ENCODE results near the gene EPN3. TPM values are rescaled to one million over a fixed set of nuclear protein-coding genes. Genes with fewer than 3 reads are reported as not detected.
A peak's percentile ranks its signal among the peaks of the same experiment; 100 is the strongest.

EPN3 gene
- total RNA-seq, 1 donor from 2014 or later, result 0.24 TPM

DNA sequence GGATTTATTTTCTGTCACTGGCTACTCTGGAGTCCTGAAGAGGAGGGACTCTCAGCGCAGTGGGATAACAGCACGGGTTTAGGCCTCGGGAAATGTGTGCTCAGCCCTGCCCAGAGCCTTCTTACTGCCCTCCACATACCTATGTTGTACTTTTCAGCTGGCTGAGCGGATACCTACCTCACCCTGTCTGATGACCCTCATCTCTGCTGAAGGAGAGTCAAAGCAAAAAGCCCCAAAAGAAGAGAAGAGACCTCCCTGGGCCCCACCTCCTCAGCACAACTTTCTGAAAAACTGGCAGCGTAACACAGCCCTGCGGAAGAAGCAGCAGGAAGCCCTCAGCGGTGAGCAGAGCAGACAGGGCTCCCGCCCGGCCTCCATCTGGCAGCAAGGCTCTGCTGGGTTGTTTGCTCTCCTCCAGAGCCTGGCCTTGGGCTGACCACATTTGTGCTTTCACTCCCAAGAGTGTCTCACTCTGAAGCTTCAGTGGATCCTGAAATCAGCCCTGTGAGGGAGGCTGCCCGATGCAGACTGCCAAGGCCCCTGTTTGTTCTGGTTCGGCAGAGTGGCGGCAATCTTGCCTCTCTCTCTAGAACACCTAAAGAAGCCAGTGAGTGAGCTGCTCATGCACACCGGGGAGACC is 14.0 kb upstream of the EPN3 start:
- DNase-seq (ENCODE audit: low spot score), result no peak
- H3K9me3 ChIP-seq (ENCODE audit: low read depth), result no peaks in the 10 kb centered on the region
- no peak for TF ChIP-seq CTCF (IDR thresholded peaks at IDR 0.05)
- no peak for TF ChIP-seq EZH2 (IDR thresholded peaks at IDR 0.05)
- TF ChIP-seq EZH2phosphoT487 (IDR thresholded peaks at IDR 0.05), result no peak
- no peak overlapping the region for H3K9ac ChIP-seq
- no peaks in the 10 kb centered on the region for H3K36me3 Mint-ChIP-seq
- H3K27ac Mint-ChIP-seq, result no peak overlapping the region
- peaks cover 36% of the 10 kb centered on the region for H3K4me1 Mint-ChIP-seq
- H4K20me1 ChIP-seq (ENCODE audit: low read depth), result no peaks in the 10 kb centered on the region
- peaks cover 11% of the 10 kb centered on the region for H3K4me1 ChIP-seq
- no peaks in the 10 kb centered on the region for H3K79me2 ChIP-seq (ENCODE audit: low read depth)
- H3K9me3 Mint-ChIP-seq, result no peaks in the 10 kb centered on the region
- H3K27me3 ChIP-seq, result no peaks in the 10 kb centered on the region
- peak overlapping the region; percentile 4 for H3K4me3 Mint-ChIP-seq
- H3F3A ChIP-seq (ENCODE audit: low read depth), result no peaks in the 10 kb centered on the region
- peaks cover 10% of the 10 kb centered on the region for H3K27me3 Mint-ChIP-seq (ENCODE audit: insufficient read depth, low read depth)
- no peak overlapping the region for H3K4me3 ChIP-seq
- H2AFZ ChIP-seq (replicated peaks), result no peak overlapping the region
- H3K36me3 ChIP-seq, result no peaks in the 10 kb centered on the region
- H3K27ac ChIP-seq, result no peak overlapping the region
- no peak overlapping the region for H3K4me2 ChIP-seq

GRCh38 chr17:50519141-50519834 is 13.2 kb upstream of the EPN3 start:
- no peak overlapping the region for H3K27ac ChIP-seq
- Mint-ChIP-seq H3K27me3 (ENCODE audit: insufficient read depth, low read depth) (peaks cover 12% of the 10 kb centered on the region), H3K9me3 (no peaks in the 10 kb centered on the region), H3K4me1 (peaks cover 33% of the 10 kb centered on the region), H3K4me3 (no peak overlapping the region), H3K27ac (no peak overlapping the region), H3K36me3 (no peaks in the 10 kb centered on the region)
- TF ChIP-seq CTCF (IDR thresholded peaks at IDR 0.05) (no peak), EZH2 (IDR thresholded peaks at IDR 0.05) (no peak), EZH2phosphoT487 (IDR thresholded peaks at IDR 0.05) (no peak)
- H3K36me3 ChIP-seq, result no peaks in the 10 kb centered on the region
- peaks cover 11% of the 10 kb centered on the region for H3K4me1 ChIP-seq
- no peak for DNase-seq (ENCODE audit: low spot score)
- no peak overlapping the region for H3K9ac ChIP-seq
- H3K4me3 ChIP-seq, result no peak overlapping the region
- H3K9me3 ChIP-seq (ENCODE audit: low read depth), result no peaks in the 10 kb centered on the region
- no peaks in the 10 kb centered on the region for H4K20me1 ChIP-seq (ENCODE audit: low read depth)
- no peak overlapping the region for H3K4me2 ChIP-seq
- no peaks in the 10 kb centered on the region for H3F3A ChIP-seq (ENCODE audit: low read depth)
- no peaks in the 10 kb centered on the region for H3K27me3 ChIP-seq
- H2AFZ ChIP-seq (replicated peaks), result no peak overlapping the region
- no peaks in the 10 kb centered on the region for H3K79me2 ChIP-seq (ENCODE audit: low read depth)

GRCh38 chr17:50520483-50520882 is 12.1 kb upstream of the EPN3 start:
- no peaks in the 10 kb centered on the region for H4K20me1 ChIP-seq (ENCODE audit: low read depth)

More at GRCh38 chr17:50520483-50520882, 12.1 kb upstream of the EPN3 start:
- Histone ChIP-seq H3K4me2 (no peak overlapping the region), H3K9ac (no peak overlapping the region), H3K27me3 (no peaks in the 10 kb centered on the region), H3K9me3 (ENCODE audit: low read depth) (no peaks in the 10 kb centered on the region), H3K4me1 (no peaks in the 10 kb centered on the region), H2AFZ (replicated peaks) (no peak overlapping the region), H3F3A (ENCODE audit: low read depth) (no peaks in the 10 kb centered on the region), H3K79me2 (ENCODE audit: low read depth) (no peaks in the 10 kb centered on the region), H3K36me3 (no peaks in the 10 kb centered on the region), H3K4me3 (no peak overlapping the region), H3K27ac (no peak overlapping the region)
- peaks cover 14% of the 10 kb centered on the region for H3K27me3 Mint-ChIP-seq (ENCODE audit: insufficient read depth, low read depth)
- no peak for DNase-seq (ENCODE audit: low spot score)
- peaks cover 25% of the 10 kb centered on the region for H3K4me1 Mint-ChIP-seq
- H3K9me3 Mint-ChIP-seq, result no peaks in the 10 kb centered on the region
- TF ChIP-seq CTCF (IDR thresholded peaks at IDR 0.05), result no peak
- no peak for TF ChIP-seq EZH2 (IDR thresholded peaks at IDR 0.05)
- no peak for TF ChIP-seq EZH2phosphoT487 (IDR thresholded peaks at IDR 0.05)
- no peak overlapping the region for H3K4me3 Mint-ChIP-seq
- H3K36me3 Mint-ChIP-seq, result no peaks in the 10 kb centered on the region
- no peak overlapping the region for H3K27ac Mint-ChIP-seq
